ENCODE results near the gene TMEM184A. TPM values are rescaled to one million over a fixed set of nuclear protein-coding genes. Genes with fewer than 3 reads are reported as not detected.

TMEM184A gene
- total RNA-seq, 1 donor from 2014 or later: 0.36 TPM

- peaks cover 5% of the 10 kb centered on the region for H3K36me3 ChIP-seq
- TF ChIP-seq CTCF (IDR thresholded peaks at IDR 0.05; ENCODE audit: borderline replicate concordance): no peak
- DNase-seq: no peak
- H3K27ac ChIP-seq (replicated peaks): peak overlapping the region; percentile 99
- intact Hi-C loops (cut with micrococcal nuclease): no loop called here
- peak overlapping the region; percentile 76 for H3K4me3 ChIP-seq
- no peaks in the 10 kb centered on the region for H3K27me3 ChIP-seq (ENCODE audit: low read depth)
- H3K4me1 ChIP-seq: peaks cover 91% of the 10 kb centered on the region
- no peaks in the 10 kb centered on the region for H3K9me3 ChIP-seq (replicated peaks)
These were observed 21.5 kb downstream of the TMEM184A start for GRCh38 chr7:1534330-1535099.

- Histone ChIP-seq H3K4me3 (peak overlapping the region; percentile 76), H3K27ac (replicated peaks) (peak overlapping the region; percentile 99), H3K36me3 (no peaks in the 10 kb centered on the region), H3K27me3 (ENCODE audit: low read depth) (no peaks in the 10 kb centered on the region), H3K4me1 (peaks cover 83% of the 10 kb centered on the region), H3K9me3 (replicated peaks) (no peaks in the 10 kb centered on the region)
- intact Hi-C loops (cut with micrococcal nuclease): no loop called here
- peak; percentile 54 for DNase-seq
- no peak for TF ChIP-seq CTCF (IDR thresholded peaks at IDR 0.05; ENCODE audit: borderline replicate concordance)
These were observed 22.3 kb downstream of the TMEM184A start for GRCh38 chr7:1533547-1534329.

- H3K27ac ChIP-seq (replicated peaks): peak overlapping the region; percentile 99
- DNase-seq: no peak
- no peak for TF ChIP-seq CTCF (IDR thresholded peaks at IDR 0.05; ENCODE audit: borderline replicate concordance)
- intact Hi-C loops (cut with micrococcal nuclease): no loop called here
- peak overlapping the region; percentile 76 for H3K4me3 ChIP-seq
- peaks cover 78% of the 10 kb centered on the region for H3K4me1 ChIP-seq
- H3K9me3 ChIP-seq (replicated peaks): no peaks in the 10 kb centered on the region
- H3K36me3 ChIP-seq: no peaks in the 10 kb centered on the region
- H3K27me3 ChIP-seq (ENCODE audit: low read depth): no peaks in the 10 kb centered on the region
These were observed 22.8 kb downstream of the TMEM184A start for GRCh38 chr7:1533255-1533546.

GRCh38 chr7:1532456-1533254 lies 23.4 kb downstream of the TMEM184A start:
- H3K4me3 ChIP-seq: peak overlapping the region; percentile 76
- intact Hi-C loops (cut with micrococcal nuclease): no loop called here
- DNase-seq: peak; percentile 74
- peak overlapping the region; percentile 99 for H3K27ac ChIP-seq (replicated peaks)
- no peaks in the 10 kb centered on the region for H3K27me3 ChIP-seq (ENCODE audit: low read depth)
- H3K9me3 ChIP-seq (replicated peaks): no peaks in the 10 kb centered on the region
- H3K36me3 ChIP-seq: no peaks in the 10 kb centered on the region
- peaks cover 73% of the 10 kb centered on the region for H3K4me1 ChIP-seq
- TF ChIP-seq CTCF (IDR thresholded peaks at IDR 0.05; ENCODE audit: borderline replicate concordance): no peak

- Histone ChIP-seq H3K27ac (replicated peaks) (peak overlapping the region; percentile 99), H3K36me3 (no peaks in the 10 kb centered on the region), H3K4me1 (peaks cover 66% of the 10 kb centered on the region), H3K9me3 (replicated peaks) (no peaks in the 10 kb centered on the region), H3K4me3 (peak overlapping the region; percentile 76), H3K27me3 (ENCODE audit: low read depth) (no peaks in the 10 kb centered on the region)
- DNase-seq: no peak
- TF ChIP-seq CTCF (IDR thresholded peaks at IDR 0.05; ENCODE audit: borderline replicate concordance): no peak
- intact Hi-C loops (cut with micrococcal nuclease): no loop called here
These were observed 24.0 kb downstream of the TMEM184A start for GRCh38 chr7:1531979-1532455.
